ENCODE results near the gene INPP4A. TPM values are rescaled to one million over a fixed set of nuclear protein-coding genes. Genes with fewer than 3 reads are reported as not detected.

Gene INPP4A
- total and polyA plus RNA-seq, 2 experiments from 2014 or later: 7.9 to 13.1 TPM

- H3K4me2 ChIP-seq: no peak overlapping the region
- no peak overlapping the region for H3K27ac ChIP-seq
- no peak overlapping the region for H2AFZ ChIP-seq
- no peak overlapping the region for H3K4me3 ChIP-seq
- peaks cover 12% of the 10 kb centered on the region for H3K79me2 ChIP-seq
- H4K20me1 ChIP-seq (ENCODE audit: insufficient read depth, poor library complexity, severe bottlenecking): no peaks in the 10 kb centered on the region
- 93% methylated on average over 8 of the region's 8 CpGs for WGBS (ENCODE audit: low lambda C conversion rate, missing lambda C conversion rate)
- H3K9me3 ChIP-seq (ENCODE audit: low read depth): no peaks in the 10 kb centered on the region
- no peaks in the 10 kb centered on the region for H3K9me2 ChIP-seq (replicated peaks; ENCODE audit: insufficient read depth)
- H3K36me3 ChIP-seq (replicated peaks; ENCODE audit: insufficient read depth, low read depth): no peaks in the 10 kb centered on the region
- DNase-seq (ENCODE audit: low spot score): no peak
- no peaks in the 10 kb centered on the region for H3K27me3 ChIP-seq
- no peak for TF ChIP-seq CTCF (IDR thresholded peaks at IDR 0.05; ENCODE audit: poor library complexity)
- TF ChIP-seq EZH2 (IDR thresholded peaks at IDR 0.05; ENCODE audit: borderline replicate concordance): no peak
- TF ChIP-seq EZH2phosphoT487 (IDR thresholded peaks at IDR 0.05; ENCODE audit: low read depth, severe bottlenecking, unreplicated experiment): no peak
- H3K4me1 ChIP-seq (ENCODE audit: insufficient read depth): no peaks in the 10 kb centered on the region
Measured at GRCh38 chr2:98506881-98507280, 62.2 kb downstream of the INPP4A start.

- Histone ChIP-seq H3K4me2 (no peak overlapping the region), H3K4me3 (no peak overlapping the region), H3K27ac (no peak overlapping the region), H2AFZ (no peak overlapping the region), H3K9me2 (replicated peaks; ENCODE audit: insufficient read depth) (no peaks in the 10 kb centered on the region), H3K36me3 (replicated peaks; ENCODE audit: insufficient read depth, low read depth) (no peaks in the 10 kb centered on the region), H4K20me1 (ENCODE audit: insufficient read depth, poor library complexity, severe bottlenecking) (no peaks in the 10 kb centered on the region), H3K79me2 (peaks cover 12% of the 10 kb centered on the region), H3K27me3 (no peaks in the 10 kb centered on the region), H3K4me1 (ENCODE audit: insufficient read depth) (no peaks in the 10 kb centered on the region), H3K9me3 (ENCODE audit: low read depth) (no peaks in the 10 kb centered on the region)
- TF ChIP-seq EZH2phosphoT487 (IDR thresholded peaks at IDR 0.05; ENCODE audit: low read depth, severe bottlenecking, unreplicated experiment): no peak
- TF ChIP-seq CTCF (IDR thresholded peaks at IDR 0.05; ENCODE audit: poor library complexity): no peak
- no peak for TF ChIP-seq EZH2 (IDR thresholded peaks at IDR 0.05; ENCODE audit: borderline replicate concordance)
- 100% methylated on average over 3 of the region's 3 CpGs for WGBS (ENCODE audit: low lambda C conversion rate, missing lambda C conversion rate)
- no peak for DNase-seq (ENCODE audit: low spot score)
Measured at GRCh38 chr2:98507461-98507860, 62.8 kb downstream of the INPP4A start.

- Histone ChIP-seq H3K79me2 (peaks cover 9% of the 10 kb centered on the region), H3K4me1 (ENCODE audit: insufficient read depth) (no peaks in the 10 kb centered on the region), H3K4me2 (no peak overlapping the region), H4K20me1 (ENCODE audit: insufficient read depth, poor library complexity, severe bottlenecking) (no peaks in the 10 kb centered on the region), H3K27me3 (no peaks in the 10 kb centered on the region), H3K9me2 (replicated peaks; ENCODE audit: insufficient read depth) (no peaks in the 10 kb centered on the region), H3K9me3 (ENCODE audit: low read depth) (no peaks in the 10 kb centered on the region), H3K4me3 (no peak overlapping the region), H2AFZ (no peak overlapping the region), H3K27ac (no peak overlapping the region), H3K36me3 (replicated peaks; ENCODE audit: insufficient read depth, low read depth) (no peaks in the 10 kb centered on the region)
- no peak for DNase-seq (ENCODE audit: low spot score)
- WGBS (ENCODE audit: low lambda C conversion rate, missing lambda C conversion rate): 84% methylated on average over 12 of the region's 12 CpGs
- TF ChIP-seq EZH2phosphoT487 (IDR thresholded peaks at IDR 0.05; ENCODE audit: low read depth, severe bottlenecking, unreplicated experiment): no peak
- no peak for TF ChIP-seq EZH2 (IDR thresholded peaks at IDR 0.05; ENCODE audit: borderline replicate concordance)
- TF ChIP-seq CTCF (IDR thresholded peaks at IDR 0.05; ENCODE audit: poor library complexity): no peak
Measured at GRCh38 chr2:98507891-98508708, 63.4 kb downstream of the INPP4A start.

Data from hepatocyte (in vitro differentiated cells).